Astrocyte (in vitro differentiated cells and primary cell): ENCODE data around the gene SART3. TPM values are rescaled to one million over a fixed set of nuclear protein-coding genes. Genes with fewer than 3 reads are reported as not detected.

Experiments
- DNase-seq: peaks from one replicate; pipeline ENCODE4 v3.0.0-alpha.2; 2010; ENCODE audit warnings: low read depth
- FAIRE-seq: peaks from 2 replicates; lab custom pipeline; 2011; peaks lifted over from hg19 to GRCh38; lab: Jason Lieb, UNC
- H2AFZ ChIP-seq: 2 replicates; pipeline ENCODE4 v1.6.0; 2012; ENCODE audit warnings: low read depth, low read length, inconsistent platforms
- H3K27ac ChIP-seq: 2 replicates; pipeline ENCODE4 v1.5.1; 2011; ENCODE audit warnings: low read depth, low read length, inconsistent platforms
- H3K27me3 ChIP-seq: 2 replicates; pipeline ENCODE4 v1.6.0; 2011; ENCODE audit warnings: low read length, inconsistent platforms; ENCODE audit not compliant: insufficient read depth
- H3K36me3 ChIP-seq: 2 replicates; pipeline ENCODE4 v1.5.1; 2011; ENCODE audit warnings: low read length, inconsistent platforms; ENCODE audit not compliant: insufficient read depth
- H3K4me1 ChIP-seq: 2 replicates; pipeline ENCODE4 v1.5.1; 2011; ENCODE audit warnings: low read length, inconsistent platforms; ENCODE audit not compliant: insufficient read depth
- H3K4me2 ChIP-seq: 2 replicates; pipeline ENCODE4 v1.6.0; 2012; ENCODE audit warnings: low read length, inconsistent platforms
- H3K4me3 ChIP-seq: 2 replicates; pipeline ENCODE4 v1.5.1; 2011; ENCODE audit warnings: low read depth, mild to moderate bottlenecking, low read length, inconsistent platforms; ENCODE audit not compliant: insufficient read depth
- H3K79me2 ChIP-seq: 2 replicates; pipeline ENCODE4 v1.6.0; 2012; ENCODE audit warnings: mild to moderate bottlenecking, low read length, inconsistent platforms; ENCODE audit not compliant: insufficient read depth
- H3K9ac ChIP-seq: 2 replicates; pipeline ENCODE4 v1.6.0; 2012; ENCODE audit warnings: mild to moderate bottlenecking, low read length, inconsistent platforms
- H3K9me3 ChIP-seq: 2 replicates; pipeline ENCODE4 v1.5.1; 2012; ENCODE audit warnings: low read depth, mild to moderate bottlenecking, low read length, inconsistent platforms; ENCODE audit not compliant: insufficient read depth
- H4K20me1 ChIP-seq: 2 replicates; pipeline ENCODE4 v1.6.0; 2012; ENCODE audit warnings: low read length, inconsistent platforms; ENCODE audit not compliant: insufficient read depth
- H3K27ac Mint-ChIP-seq: one replicate; pipeline ENCODE4 v1.8.0; 2021; ENCODE audit warnings: mild to moderate bottlenecking, mixed read lengths; ENCODE audit not compliant: unreplicated experiment
- H3K27me3 Mint-ChIP-seq: one replicate; pipeline ENCODE4 v1.8.0; 2021; ENCODE audit warnings: low read depth, mixed read lengths; ENCODE audit not compliant: unreplicated experiment
- H3K36me3 Mint-ChIP-seq: one replicate; pipeline ENCODE4 v1.8.0; 2021; ENCODE audit warnings: low read depth, mixed read lengths; ENCODE audit not compliant: unreplicated experiment
- H3K4me1 Mint-ChIP-seq: one replicate; pipeline ENCODE4 v1.8.0; 2021; ENCODE audit warnings: low read depth, mixed read lengths; ENCODE audit not compliant: unreplicated experiment
- H3K4me3 Mint-ChIP-seq: one replicate; pipeline ENCODE4 v1.8.0; 2021; ENCODE audit warnings: mild to moderate bottlenecking, moderate library complexity, mixed read lengths; ENCODE audit not compliant: unreplicated experiment
- H3K9me3 Mint-ChIP-seq: one replicate; pipeline ENCODE4 v1.8.0; 2021; ENCODE audit warnings: mild to moderate bottlenecking, mixed read lengths; ENCODE audit not compliant: unreplicated experiment
- EZH2 ChIP-seq: IDR thresholded peaks from 2 replicates; pipeline ENCODE4 v1.6.1; 2012; ENCODE audit warnings: mild to moderate bottlenecking, low read length, inconsistent platforms; ENCODE audit not compliant: insufficient read depth
- total RNA-seq: library from RNA; stranded (reverse); gene quantifications from 2 replicates; pipeline ENCODE4 v1.2.1, GENCODE V29; 2021
- TF ChIP-seq, protein P1 (sequence below): IDR thresholded peaks from 2 replicates; pipeline ENCODE4 v1.5.1; 2011; ENCODE audit warnings: low read depth, mild to moderate bottlenecking, inconsistent platforms, low read length, moderate library complexity; ENCODE audit not compliant: insufficient read depth

The SART3 gene
- total RNA-seq, 1 donor from 2014 or later = 48.4 TPM

DNA sequence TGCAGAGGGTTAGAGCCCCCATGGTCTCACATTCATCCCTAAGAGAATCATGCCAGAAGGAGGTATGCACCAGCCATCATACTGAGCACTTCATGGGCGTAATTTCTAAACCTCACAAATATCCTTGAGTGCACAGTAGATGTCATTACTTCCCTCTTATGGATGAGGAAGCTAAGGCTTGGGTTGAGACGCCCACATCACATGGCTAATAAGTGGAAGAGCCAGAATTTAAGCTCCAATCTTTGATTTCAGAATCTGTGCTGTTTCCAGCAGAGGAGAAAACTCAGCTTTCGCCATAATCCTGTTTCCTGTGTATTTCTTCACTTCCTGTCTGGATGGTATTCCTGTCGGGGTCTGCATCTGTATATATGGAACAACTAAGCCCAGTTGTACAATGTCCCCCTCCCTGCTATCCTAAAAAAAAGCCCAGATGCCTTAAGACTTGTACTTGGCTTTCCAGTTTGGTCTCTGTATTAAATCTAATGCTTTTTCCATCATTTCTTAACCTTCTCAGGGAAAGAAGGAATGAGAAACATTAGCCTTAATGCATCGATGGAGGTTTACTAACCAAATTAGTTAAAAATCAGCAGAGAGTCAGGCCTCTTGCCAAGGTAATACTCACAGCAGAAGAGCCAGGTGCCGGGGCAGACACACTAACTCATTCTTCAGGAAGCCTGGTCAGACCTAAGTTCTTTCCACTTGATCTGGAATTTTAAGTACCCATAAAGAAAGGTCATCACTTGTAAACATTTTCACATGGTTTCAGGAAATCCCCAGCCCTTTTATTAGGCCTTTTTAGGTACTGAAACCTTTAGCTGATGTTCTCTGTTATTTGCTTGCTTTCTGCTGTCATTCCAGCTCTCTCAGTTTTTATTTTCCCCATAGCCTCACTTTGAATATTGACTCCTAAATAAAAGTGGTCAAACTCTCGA lies 6.7 kb upstream of the SART3 start:
- DNase-seq (peak; percentile 68), FAIRE-seq (no peak)
- Histone ChIP-seq H2AFZ (no peak overlapping the region), H3K79me2 (peaks cover 18% of the 10 kb centered on the region), H4K20me1 (peaks cover 9% of the 10 kb centered on the region), H3K4me1 (peaks cover 15% of the 10 kb centered on the region), H3K36me3 (peaks cover 45% of the 10 kb centered on the region), H3K27me3 (no peaks in the 10 kb centered on the region), H3K27ac (no peak overlapping the region), H3K9me3 (no peaks in the 10 kb centered on the region), H3K4me3 (no peak overlapping the region), H3K4me2 (no peak overlapping the region), H3K9ac (no peak overlapping the region)
- no peak overlapping the region for H3K27ac Mint-ChIP-seq
- peaks cover 3% of the 10 kb centered on the region for H3K36me3 Mint-ChIP-seq
- H3K4me3 Mint-ChIP-seq = no peak overlapping the region
- H3K4me1 Mint-ChIP-seq = peaks cover 25% of the 10 kb centered on the region
- H3K27me3 Mint-ChIP-seq = no peaks in the 10 kb centered on the region
- H3K9me3 Mint-ChIP-seq = no peaks in the 10 kb centered on the region
- TF ChIP-seq, protein P1, sequence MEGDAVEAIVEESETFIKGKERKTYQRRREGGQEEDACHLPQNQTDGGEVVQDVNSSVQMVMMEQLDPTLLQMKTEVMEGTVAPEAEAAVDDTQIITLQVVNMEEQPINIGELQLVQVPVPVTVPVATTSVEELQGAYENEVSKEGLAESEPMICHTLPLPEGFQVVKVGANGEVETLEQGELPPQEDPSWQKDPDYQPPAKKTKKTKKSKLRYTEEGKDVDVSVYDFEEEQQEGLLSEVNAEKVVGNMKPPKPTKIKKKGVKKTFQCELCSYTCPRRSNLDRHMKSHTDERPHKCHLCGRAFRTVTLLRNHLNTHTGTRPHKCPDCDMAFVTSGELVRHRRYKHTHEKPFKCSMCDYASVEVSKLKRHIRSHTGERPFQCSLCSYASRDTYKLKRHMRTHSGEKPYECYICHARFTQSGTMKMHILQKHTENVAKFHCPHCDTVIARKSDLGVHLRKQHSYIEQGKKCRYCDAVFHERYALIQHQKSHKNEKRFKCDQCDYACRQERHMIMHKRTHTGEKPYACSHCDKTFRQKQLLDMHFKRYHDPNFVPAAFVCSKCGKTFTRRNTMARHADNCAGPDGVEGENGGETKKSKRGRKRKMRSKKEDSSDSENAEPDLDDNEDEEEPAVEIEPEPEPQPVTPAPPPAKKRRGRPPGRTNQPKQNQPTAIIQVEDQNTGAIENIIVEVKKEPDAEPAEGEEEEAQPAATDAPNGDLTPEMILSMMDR = no peak
- TF ChIP-seq EZH2 = no peak

DNA sequence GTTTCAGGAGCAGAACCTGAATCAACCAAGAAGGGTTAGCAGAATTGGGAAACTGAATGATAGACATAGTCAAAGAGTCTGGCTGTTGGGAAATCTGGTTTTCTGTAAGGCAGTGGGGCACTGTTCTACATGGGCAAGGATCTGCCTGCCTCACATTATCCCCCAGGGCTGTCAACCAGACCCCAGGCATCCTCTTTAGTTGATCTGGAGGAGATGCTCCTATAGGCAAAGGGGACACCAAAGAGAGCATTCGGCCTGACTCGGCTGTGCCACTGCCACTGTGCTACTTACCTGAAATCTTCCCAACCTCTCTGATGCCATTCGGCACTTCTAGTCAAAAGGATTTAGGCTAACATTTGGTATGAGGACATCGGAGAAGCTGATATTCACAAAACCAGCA lies 5.5 kb upstream of the SART3 start:
- Histone ChIP-seq H4K20me1 (peaks cover 9% of the 10 kb centered on the region), H3K4me2 (no peak overlapping the region), H3K9ac (no peak overlapping the region), H3K4me3 (no peak overlapping the region), H3K27ac (no peak overlapping the region), H3K27me3 (no peaks in the 10 kb centered on the region), H2AFZ (no peak overlapping the region), H3K36me3 (peaks cover 45% of the 10 kb centered on the region), H3K79me2 (peaks cover 20% of the 10 kb centered on the region), H3K9me3 (no peaks in the 10 kb centered on the region), H3K4me1 (peaks cover 21% of the 10 kb centered on the region)
- H3K36me3 Mint-ChIP-seq = peaks cover 3% of the 10 kb centered on the region
- no peak for FAIRE-seq
- no peak for DNase-seq
- H3K9me3 Mint-ChIP-seq = no peaks in the 10 kb centered on the region
- H3K4me1 Mint-ChIP-seq = peaks cover 25% of the 10 kb centered on the region
- H3K27ac Mint-ChIP-seq = peak overlapping the region; percentile 18
- H3K4me3 Mint-ChIP-seq = no peak overlapping the region
- TF ChIP-seq, protein P1 = no peak
- no peak for TF ChIP-seq EZH2
- H3K27me3 Mint-ChIP-seq = no peaks in the 10 kb centered on the region

DNA sequence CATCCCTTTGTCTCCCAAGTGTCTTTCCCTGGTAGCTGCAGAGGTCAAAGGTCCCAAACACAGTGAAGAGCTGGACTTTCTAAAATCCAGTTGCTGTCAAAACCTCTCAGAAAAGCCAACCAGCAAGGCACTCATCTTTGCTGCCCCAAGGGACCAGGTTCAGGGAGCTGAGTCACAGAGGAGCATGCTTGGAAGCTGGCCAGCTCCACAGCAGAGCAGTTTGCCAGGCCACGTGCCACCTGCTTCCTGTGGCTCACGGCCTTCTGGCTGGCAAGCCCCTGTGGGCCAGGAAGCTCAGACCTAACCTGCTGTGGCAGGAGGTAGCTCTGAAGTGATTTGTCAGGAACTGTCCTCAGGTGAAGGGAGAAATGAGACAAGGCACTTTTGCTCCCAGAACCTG lies 5.0 kb upstream of the SART3 start:
- peak overlapping the region; percentile 18 for H3K27ac Mint-ChIP-seq
- Histone ChIP-seq H4K20me1 (peaks cover 9% of the 10 kb centered on the region), H3K27me3 (no peaks in the 10 kb centered on the region), H3K36me3 (peaks cover 45% of the 10 kb centered on the region), H3K4me2 (no peak overlapping the region), H3K9me3 (no peaks in the 10 kb centered on the region), H3K4me3 (no peak overlapping the region), H3K4me1 (peaks cover 21% of the 10 kb centered on the region), H3K9ac (no peak overlapping the region), H3K79me2 (peaks cover 21% of the 10 kb centered on the region), H3K27ac (no peak overlapping the region), H2AFZ (no peak overlapping the region)
- H3K9me3 Mint-ChIP-seq = no peaks in the 10 kb centered on the region
- no peak for TF ChIP-seq EZH2
- TF ChIP-seq, protein P1 = no peak
- peaks cover 3% of the 10 kb centered on the region for H3K36me3 Mint-ChIP-seq
- FAIRE-seq = no peak
- no peak overlapping the region for H3K4me3 Mint-ChIP-seq
- DNase-seq = peak; percentile 54
- no peaks in the 10 kb centered on the region for H3K27me3 Mint-ChIP-seq
- H3K4me1 Mint-ChIP-seq = peaks cover 25% of the 10 kb centered on the region
